ENCODE measurements around the gene IDUA. TPM values are rescaled to one million over a fixed set of nuclear protein-coding genes. Genes with fewer than 3 reads are reported as not detected.

IDUA gene
- total and polyA plus RNA-seq, 4 donors = 3.0 to 4.5 (median 3.8) TPM

GRCh38 chr4:1047976-1048772 is 61.3 kb downstream of the IDUA start:
- no peaks in the 10 kb centered on the region for H3K9me3 ChIP-seq (ENCODE audit: control insufficient read depth in 4 of 4, low read length in 3 of 4)
- peaks cover 0 to 9% (median under 1%) of the 10 kb centered on the region in 4 donors for H3K27me3 ChIP-seq (ENCODE audit: control insufficient read depth in 4 of 4, insufficient read depth in 4 of 4, low read length in 3 of 4)
- WGBS = 85% methylated on average over 34 of the region's 34 CpGs
- DNase-seq (ENCODE audit: low spot score) = no peak
- H3K27ac ChIP-seq (ENCODE audit: low read depth in 1 of 2, low read length in 2 of 2) = peak overlapping the region in 1 of 2 donors; percentile 20
- H3K9ac ChIP-seq (ENCODE audit: low read depth in 1 of 2, low read length in 2 of 2) = no peak overlapping the region
- TF ChIP-seq RXRA (IDR thresholded peaks at IDR 0.05) (no peak), ATF3 (IDR thresholded peaks at IDR 0.05) (no peak), ZBTB33 (IDR thresholded peaks at IDR 0.05) (no peak), EGR1 (IDR thresholded peaks at IDR 0.05; ENCODE audit: low read depth in 2 of 2) (no peak), GABPA (IDR thresholded peaks at IDR 0.05 in 1 of 2, conservative IDR thresholded peaks at IDR 0.05 in 1 of 2) (no peak), FOXA1 (IDR thresholded peaks at IDR 0.05) (no peak)
- no peaks in the 10 kb centered on the region for H3K36me3 ChIP-seq (ENCODE audit: control insufficient read depth in 4 of 4, insufficient read depth in 3 of 4, low read depth in 1 of 4, low read length in 3 of 4)
- no peak overlapping the region for H3K4me3 ChIP-seq (ENCODE audit: low read depth in 1 of 3, low read length in 3 of 3)
- peaks cover 8 to 17% (median 11%) of the 10 kb centered on the region in 4 donors for H3K4me1 ChIP-seq (ENCODE audit: control insufficient read depth in 4 of 4, insufficient read depth in 4 of 4, low read length in 3 of 4)

- no peak overlapping the region for H3K9ac ChIP-seq (ENCODE audit: low read depth in 1 of 2, low read length in 2 of 2)
- no peak overlapping the region for H3K4me3 ChIP-seq (ENCODE audit: low read depth in 1 of 3, low read length in 3 of 3)
- 86% methylated on average over 16 of the region's 16 CpGs for WGBS
- H3K27ac ChIP-seq (ENCODE audit: low read depth in 1 of 2, low read length in 2 of 2) = no peak overlapping the region
- TF ChIP-seq ATF3 (IDR thresholded peaks at IDR 0.05) (no peak), FOXA2 (IDR thresholded peaks at IDR 0.05) (no peak), TAF1 (conservative IDR thresholded peaks at IDR 0.05) (no peak)
- H3K36me3 ChIP-seq (ENCODE audit: control insufficient read depth in 4 of 4, insufficient read depth in 3 of 4, low read depth in 1 of 4, low read length in 3 of 4) = no peaks in the 10 kb centered on the region
- no peak for DNase-seq (ENCODE audit: low spot score)
- peaks cover 7 to 17% (median 11%) of the 10 kb centered on the region in 4 donors for H3K4me1 ChIP-seq (ENCODE audit: control insufficient read depth in 4 of 4, insufficient read depth in 4 of 4, low read length in 3 of 4)
- H3K9me3 ChIP-seq (ENCODE audit: control insufficient read depth in 4 of 4, low read length in 3 of 4) = no peaks in the 10 kb centered on the region
- peaks cover 0 to 11% (median under 1%) of the 10 kb centered on the region in 4 donors for H3K27me3 ChIP-seq (ENCODE audit: control insufficient read depth in 4 of 4, insufficient read depth in 4 of 4, low read length in 3 of 4)
Observed at GRCh38 chr4:1048773-1049590, 62.1 kb downstream of the IDUA start.

GRCh38 chr4:1049591-1049905 is 62.7 kb downstream of the IDUA start:
- H3K4me1 ChIP-seq (ENCODE audit: control insufficient read depth in 4 of 4, insufficient read depth in 4 of 4, low read length in 3 of 4) = peaks cover 7 to 17% (median 11%) of the 10 kb centered on the region in 4 donors
- no peak overlapping the region for H3K4me3 ChIP-seq (ENCODE audit: low read depth in 1 of 3, low read length in 3 of 3)
- TF ChIP-seq YY1 (IDR thresholded peaks at IDR 0.05) = no peak
- no peak for TF ChIP-seq FOXA2 (IDR thresholded peaks at IDR 0.05)
- TF ChIP-seq EGR1 (IDR thresholded peaks at IDR 0.05; ENCODE audit: low read depth in 2 of 2) = no peak
- no peak for TF ChIP-seq RXRA (IDR thresholded peaks at IDR 0.05)
- TF ChIP-seq TAF1 (conservative IDR thresholded peaks at IDR 0.05) = no peak
- no peak for TF ChIP-seq HNF4A (conservative IDR thresholded peaks at IDR 0.05)
- no peak for TF ChIP-seq NR2F2 (IDR thresholded peaks at IDR 0.05)
- TF ChIP-seq ZBTB33 (IDR thresholded peaks at IDR 0.05) = no peak
- no peak for TF ChIP-seq RAD21 (IDR thresholded peaks at IDR 0.05)
- TF ChIP-seq HNF4G (IDR thresholded peaks at IDR 0.05) = no peak
- TF ChIP-seq CTCF (IDR thresholded peaks at IDR 0.05; ENCODE audit: low read depth, low read length, missing input control) = no peak
- TF ChIP-seq MAX (IDR thresholded peaks at IDR 0.05) = no peak
- no peak overlapping the region for H3K9ac ChIP-seq (ENCODE audit: low read depth in 1 of 2, low read length in 2 of 2)
- H3K36me3 ChIP-seq (ENCODE audit: control insufficient read depth in 4 of 4, insufficient read depth in 3 of 4, low read depth in 1 of 4, low read length in 3 of 4) = no peaks in the 10 kb centered on the region
- no peak overlapping the region for H3K27ac ChIP-seq (ENCODE audit: low read depth in 1 of 2, low read length in 2 of 2)
- no peaks in the 10 kb centered on the region for H3K9me3 ChIP-seq (ENCODE audit: control insufficient read depth in 4 of 4, low read length in 3 of 4)
- H3K27me3 ChIP-seq (ENCODE audit: control insufficient read depth in 4 of 4, insufficient read depth in 4 of 4, low read length in 3 of 4) = peaks cover 0 to 7% (median under 1%) of the 10 kb centered on the region in 4 donors
- 84% methylated on average over 21 of the region's 21 CpGs for whole genome bisulfite sequencing
- DNase-seq (ENCODE audit: low spot score) = no peak

All from liver (tissue), 9 donors.